GM19099 (cell line): Measurements from ENCODE around the gene TNFRSF6B.
A peak's percentile ranks its signal among the peaks of the same experiment; 100 is the strongest.

Experiments
- POLR2A ChIP-seq: IDR thresholded peaks from 3 replicates; pipeline ENCODE4 v1.6.1; 2011; ENCODE audit warnings: low read depth; ENCODE audit not compliant: insufficient read length; ENCODE audit errors: extremely low read depth

TNFRSF6B gene

GRCh38 chr20:63733117-63733516 lies 36.7 kb downstream of the TNFRSF6B start:
- no peak for TF ChIP-seq POLR2A

- TF ChIP-seq POLR2A = no peak
Measured at GRCh38 chr20:63733579-63734081, 37.2 kb downstream of the TNFRSF6B start.

- TF ChIP-seq POLR2A = no peak
Measured at GRCh38 chr20:63734111-63734945, 37.9 kb downstream of the TNFRSF6B start.

- no peak for TF ChIP-seq POLR2A
Measured at GRCh38 chr20:63734946-63735858, 38.8 kb downstream of the TNFRSF6B start.

GRCh38 chr20:63735859-63736718 lies 39.6 kb downstream of the TNFRSF6B start, which contains the start of gene LIME1:
LIME1 (plus strand) TSS chr20:63736664; CDS start chr20:63737550, 886 bp downstream.
- no peak for TF ChIP-seq POLR2A

DNA sequence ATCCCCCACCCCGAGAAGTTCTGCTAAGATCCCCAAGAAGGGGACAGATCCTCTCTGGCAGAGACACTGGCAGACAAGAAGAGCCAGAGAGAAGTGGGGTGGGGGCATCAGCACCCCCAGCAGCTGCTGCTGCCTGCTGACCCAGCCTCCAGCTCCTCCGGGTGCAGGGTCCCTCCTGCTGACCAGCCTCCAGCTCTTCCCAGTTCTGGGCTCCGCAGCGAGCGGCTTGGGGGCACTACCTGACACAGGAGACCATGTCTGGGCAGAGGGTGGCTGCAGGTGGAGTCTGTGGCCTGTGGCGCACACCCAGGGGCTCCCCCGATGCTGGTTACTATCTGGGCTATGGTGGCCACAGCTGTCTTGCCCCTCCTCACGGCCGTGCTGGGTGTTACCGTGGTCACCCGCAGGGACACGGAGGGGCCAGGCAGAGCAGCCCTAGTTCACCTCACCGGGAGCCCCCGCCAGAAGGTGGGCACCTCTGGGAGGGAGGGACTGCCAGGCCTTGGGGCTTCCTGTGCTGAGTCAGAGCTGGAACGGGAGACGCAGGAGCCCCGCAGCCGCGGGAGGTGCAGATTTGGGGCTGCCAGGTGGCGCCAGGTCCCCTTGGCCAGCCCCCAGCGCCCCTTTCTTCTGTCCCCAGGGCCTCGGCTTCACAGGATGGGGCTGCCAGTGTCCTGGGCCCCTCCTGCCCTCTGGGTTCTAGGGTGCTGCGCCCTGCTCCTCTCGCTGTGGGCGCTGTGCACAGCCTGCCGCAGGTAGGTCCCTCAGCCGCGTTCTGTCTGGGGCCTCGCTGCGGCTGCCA lies 40.6 kb downstream of the TNFRSF6B start:
- TF ChIP-seq POLR2A = peak; percentile 45

- no peak for TF ChIP-seq POLR2A
Measured at GRCh38 chr20:63737695-63737944, 41.2 kb downstream of the TNFRSF6B start.

DNA sequence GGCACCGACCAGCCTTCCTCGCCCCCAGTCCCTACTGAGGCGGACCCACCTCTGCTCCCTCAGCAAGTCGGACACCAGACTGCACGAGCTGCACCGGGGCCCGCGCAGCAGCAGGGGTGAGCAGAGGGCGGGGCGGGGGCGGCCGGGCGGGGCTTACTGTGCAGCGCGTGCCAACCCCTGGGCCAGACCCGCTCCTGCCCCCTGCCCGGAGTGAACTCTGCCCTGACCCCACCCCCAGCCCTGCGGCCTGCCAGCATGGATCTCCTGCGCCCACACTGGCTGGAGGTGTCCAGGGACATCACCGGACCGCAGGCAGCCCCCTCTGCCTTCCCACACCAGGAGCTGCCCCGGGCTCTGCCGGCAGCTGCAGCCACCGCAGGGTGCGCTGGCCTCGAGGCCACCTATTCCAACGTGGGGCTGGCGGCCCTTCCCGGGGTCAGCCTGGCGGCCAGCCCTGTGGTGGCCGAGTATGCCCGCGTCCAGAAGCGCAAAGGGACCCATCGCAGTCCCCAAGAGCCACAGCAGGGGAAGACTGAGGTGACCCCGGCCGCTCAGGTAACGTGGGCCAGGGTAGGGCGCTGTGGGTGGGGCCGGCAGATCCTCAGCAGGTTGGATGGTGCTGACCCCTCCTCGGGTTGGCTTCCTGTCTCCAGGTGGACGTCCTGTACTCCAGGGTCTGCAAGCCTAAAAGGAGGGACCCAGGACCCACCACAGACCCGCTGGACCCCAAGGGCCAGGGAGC lies 41.7 kb downstream of the TNFRSF6B start:
- no peak for TF ChIP-seq POLR2A

GRCh38 chr20:63738687-63739129 lies 42.3 kb downstream of the TNFRSF6B start:
- TF ChIP-seq POLR2A = no peak

DNA sequence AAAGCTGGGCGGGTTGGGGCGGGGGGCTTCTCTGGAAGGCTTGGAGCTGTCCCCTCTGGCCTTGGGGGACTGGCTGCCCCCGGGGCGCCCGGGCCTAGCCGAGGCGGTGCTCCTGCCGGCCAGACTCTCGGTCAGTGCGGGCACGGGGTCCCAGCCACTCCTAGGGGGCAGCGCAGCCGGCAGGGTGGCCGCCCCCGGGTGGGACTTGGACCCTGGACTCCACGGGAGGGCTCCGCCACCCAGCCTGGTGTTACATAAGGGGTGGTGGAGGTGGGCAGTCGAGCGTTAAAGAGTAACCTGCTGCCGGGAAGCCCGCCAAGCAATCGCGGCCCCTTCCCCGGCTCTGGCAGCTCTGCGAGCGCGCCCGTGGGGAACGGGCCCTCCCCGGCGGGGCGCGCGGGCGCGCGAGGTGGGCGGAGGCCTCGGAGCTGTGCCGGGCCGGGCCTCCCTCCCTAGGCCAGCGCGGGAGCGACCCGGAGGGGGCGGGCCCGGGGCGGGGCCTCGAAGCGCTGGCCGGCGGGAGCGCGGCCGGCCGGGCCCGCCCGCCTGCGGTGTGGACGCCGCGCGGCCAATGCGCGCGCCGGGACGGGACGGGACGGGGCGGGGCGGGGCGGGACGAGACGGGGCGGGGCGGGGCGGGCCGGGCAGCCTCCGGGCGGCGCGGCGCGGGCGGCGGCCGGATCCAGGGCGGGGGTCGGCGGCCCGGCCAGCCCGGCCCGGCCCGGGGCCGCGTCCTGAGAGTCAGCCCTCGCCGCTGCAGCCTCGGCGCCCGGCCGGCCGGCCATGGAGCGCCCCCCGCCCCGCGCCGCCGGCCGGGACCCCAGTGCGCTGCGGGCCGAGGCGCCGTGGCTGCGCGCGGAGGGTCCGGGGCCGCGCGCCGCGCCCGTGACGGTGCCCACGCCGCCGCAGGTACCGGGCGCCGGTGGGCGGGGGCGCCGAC lies 42.9 kb downstream of the TNFRSF6B start, which contains the start of gene SLC2A4RG:
SLC2A4RG (plus strand) TSS at position 647 of the 940 bp plus-strand sequence; CDS start at position 784, 137 bp downstream.
- no peak for TF ChIP-seq POLR2A

- peak; percentile 34 for TF ChIP-seq POLR2A
Measured at GRCh38 chr20:63740070-63740626, 43.7 kb downstream of the TNFRSF6B start.

GRCh38 chr20:63740627-63741353 lies 44.3 kb downstream of the TNFRSF6B start:
- TF ChIP-seq POLR2A = no peak

GRCh38 chr20:63741354-63741675 lies 44.9 kb downstream of the TNFRSF6B start:
- no peak for TF ChIP-seq POLR2A
